ENCODE measurements around the gene SLC29A4. TPM values are rescaled to one million over a fixed set of nuclear protein-coding genes. Genes with fewer than 3 reads are reported as not detected.
"Not testable (repeated sequence)": the region's sequence is repeated elsewhere in the genome, so short reads cannot be mapped to it uniquely, and the experiment has no call there.

The SLC29A4 gene
- total RNA-seq, 4 donors from 2014 or later, result 2.2 to 7.3 (median 5.2) TPM

GRCh38 chr7:5322621-5323410, 40.1 kb downstream of the SLC29A4 start:
- WGBS, result 85% methylated on average over 22 of the region's 29 CpGs
- no peak for DNase-seq (ENCODE audit: low spot score in 2 of 2)
- no peaks in the 10 kb centered on the region for H3K9me3 ChIP-seq
- H3K27me3 ChIP-seq, result no peaks in the 10 kb centered on the region
- peaks cover 78% of the 10 kb centered on the region for H3K36me3 ChIP-seq
- H3K4me1 ChIP-seq, result no peaks in the 10 kb centered on the region
- H3K4me3 ChIP-seq, result no peak overlapping the region
- no peak overlapping the region for H3K27ac ChIP-seq
- no peak for TF ChIP-seq EP300 (IDR thresholded peaks at IDR 0.05)
- TF ChIP-seq, protein P1, sequence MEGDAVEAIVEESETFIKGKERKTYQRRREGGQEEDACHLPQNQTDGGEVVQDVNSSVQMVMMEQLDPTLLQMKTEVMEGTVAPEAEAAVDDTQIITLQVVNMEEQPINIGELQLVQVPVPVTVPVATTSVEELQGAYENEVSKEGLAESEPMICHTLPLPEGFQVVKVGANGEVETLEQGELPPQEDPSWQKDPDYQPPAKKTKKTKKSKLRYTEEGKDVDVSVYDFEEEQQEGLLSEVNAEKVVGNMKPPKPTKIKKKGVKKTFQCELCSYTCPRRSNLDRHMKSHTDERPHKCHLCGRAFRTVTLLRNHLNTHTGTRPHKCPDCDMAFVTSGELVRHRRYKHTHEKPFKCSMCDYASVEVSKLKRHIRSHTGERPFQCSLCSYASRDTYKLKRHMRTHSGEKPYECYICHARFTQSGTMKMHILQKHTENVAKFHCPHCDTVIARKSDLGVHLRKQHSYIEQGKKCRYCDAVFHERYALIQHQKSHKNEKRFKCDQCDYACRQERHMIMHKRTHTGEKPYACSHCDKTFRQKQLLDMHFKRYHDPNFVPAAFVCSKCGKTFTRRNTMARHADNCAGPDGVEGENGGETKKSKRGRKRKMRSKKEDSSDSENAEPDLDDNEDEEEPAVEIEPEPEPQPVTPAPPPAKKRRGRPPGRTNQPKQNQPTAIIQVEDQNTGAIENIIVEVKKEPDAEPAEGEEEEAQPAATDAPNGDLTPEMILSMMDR (IDR thresholded peaks at IDR 0.05), result no peak
- no peak for TF ChIP-seq POLR2A (IDR thresholded peaks at IDR 0.05)
- no peak for TF ChIP-seq POLR2AphosphoS5 (IDR thresholded peaks at IDR 0.05)

- not testable (repeated sequence) for H3K4me1 ChIP-seq; H3K27ac ChIP-seq; DNase-seq (ENCODE audit: low spot score in 2 of 2); H3K4me3 ChIP-seq; H3K27me3 ChIP-seq; H3K9me3 ChIP-seq
- WGBS, result 92% methylated on average over 19 of the region's 31 CpGs
- H3K36me3 ChIP-seq, result peaks cover 74% of the 10 kb centered on the region
These were observed 41.3 kb downstream of the SLC29A4 start for GRCh38 chr7:5323800-5324781.

GRCh38 chr7:5324961-5325360, 42.2 kb downstream of the SLC29A4 start:
- Histone ChIP-seq H3K27me3 (no peaks in the 10 kb centered on the region), H3K36me3 (peaks cover 69% of the 10 kb centered on the region), H3K4me3 (no peak overlapping the region), H3K4me1 (no peaks in the 10 kb centered on the region), H3K27ac (no peak overlapping the region), H3K9me3 (no peaks in the 10 kb centered on the region)
- TF ChIP-seq POLR2A (IDR thresholded peaks at IDR 0.05) (no peak), POLR2AphosphoS5 (IDR thresholded peaks at IDR 0.05) (no peak)
- WGBS, result 94% methylated on average over 10 of the region's 10 CpGs
- DNase-seq (ENCODE audit: low spot score in 2 of 2), result no peak

DNA sequence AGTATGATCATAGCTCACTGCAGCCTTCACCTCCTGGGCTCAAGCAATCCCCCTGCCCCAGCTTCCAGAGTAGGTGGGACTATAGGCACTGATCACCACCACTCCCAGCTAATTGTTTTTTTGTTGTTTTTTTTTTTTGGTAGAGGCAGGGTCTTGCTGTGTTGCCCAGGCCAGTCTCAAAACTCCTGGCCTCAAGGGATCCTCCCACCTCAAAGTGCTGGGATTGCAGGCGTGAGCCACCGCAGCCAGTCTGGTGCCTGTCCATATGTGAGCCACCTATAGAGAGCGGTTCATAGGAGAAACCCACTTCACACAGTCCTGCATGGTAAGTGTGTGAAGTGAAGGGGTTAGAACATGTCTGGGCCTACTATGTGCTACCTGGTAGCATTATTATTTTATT, 47.5 kb downstream of the SLC29A4 start:
- H3K36me3 ChIP-seq, result peaks cover 69% of the 10 kb centered on the region
- 100% methylated on average over 3 of the region's 3 CpGs for WGBS
- H3K4me3 ChIP-seq, result no peak overlapping the region
- H3K4me1 ChIP-seq, result no peaks in the 10 kb centered on the region
- no peak overlapping the region for H3K27ac ChIP-seq
- no peak for DNase-seq (ENCODE audit: low spot score in 2 of 2)
- H3K27me3 ChIP-seq, result no peaks in the 10 kb centered on the region
- no peak for TF ChIP-seq POLR2A (IDR thresholded peaks at IDR 0.05)
- TF ChIP-seq, protein P1 (IDR thresholded peaks at IDR 0.05), result no peak
- no peak for TF ChIP-seq EP300 (IDR thresholded peaks at IDR 0.05)
- no peak for TF ChIP-seq POLR2AphosphoS5 (IDR thresholded peaks at IDR 0.05)
- H3K9me3 ChIP-seq, result no peaks in the 10 kb centered on the region

GRCh38 chr7:5332579-5332978, 49.8 kb downstream of the SLC29A4 start:
- Histone ChIP-seq H3K27me3 (no peaks in the 10 kb centered on the region), H3K4me1 (no peaks in the 10 kb centered on the region), H3K4me3 (no peak overlapping the region), H3K9me3 (peaks cover 4% of the 10 kb centered on the region), H3K27ac (no peak overlapping the region), H3K36me3 (peaks cover 84% of the 10 kb centered on the region)
- DNase-seq (ENCODE audit: low spot score in 2 of 2), result no peak
- 96% methylated on average over 18 of the region's 43 CpGs for WGBS
- TF ChIP-seq POLR2AphosphoS5 (IDR thresholded peaks at IDR 0.05), result no peak
- TF ChIP-seq, protein P1 (IDR thresholded peaks at IDR 0.05), result no peak
- TF ChIP-seq POLR2A (IDR thresholded peaks at IDR 0.05), result no peak
- TF ChIP-seq EP300 (IDR thresholded peaks at IDR 0.05), result no peak

All from suprapubic skin (tissue), 4 donors.